ENCODE data around the gene SMARCA2. TPM values are rescaled to one million over a fixed set of nuclear protein-coding genes. Genes with fewer than 3 reads are reported as not detected.

SMARCA2 gene
- total RNA-seq, 2 donors from 2014 or later, result 244 to 296 TPM

GRCh38 chr9:2241461-2241835 is 226.3 kb downstream of the SMARCA2 start:
- no peak for DNase-seq
- Mint-ChIP-seq H3K27ac (no peak overlapping the region), H3K4me3 (peak overlapping the region; percentile 89), H3K27me3 (peaks cover 15% of the 10 kb centered on the region), H3K36me3 (ENCODE audit: low read depth) (no peaks in the 10 kb centered on the region), H3K4me1 (peaks cover 13% of the 10 kb centered on the region)
- peak; percentile 38 for ATAC-seq
- no peaks in the 10 kb centered on the region for H3K9me3 ChIP-seq (ENCODE audit: control insufficient read depth, low read length, poor library complexity, severe bottlenecking)

GRCh38 chr9:2241836-2242741 is 226.9 kb downstream of the SMARCA2 start:
- DNase-seq (peak; percentile 19 to 41 (median 38)), ATAC-seq (peak; percentile 94)
- no peaks in the 10 kb centered on the region for H3K9me3 ChIP-seq (ENCODE audit: control insufficient read depth, low read length, poor library complexity, severe bottlenecking)
- Mint-ChIP-seq H3K27me3 (peaks cover 15% of the 10 kb centered on the region), H3K4me3 (peak overlapping the region; percentile 89), H3K36me3 (ENCODE audit: low read depth) (peaks cover 2% of the 10 kb centered on the region), H3K4me1 (peaks cover 13% of the 10 kb centered on the region), H3K27ac (peak overlapping the region; percentile 68)

GRCh38 chr9:2242831-2243330 is 227.7 kb downstream of the SMARCA2 start:
- Mint-ChIP-seq H3K4me1 (peaks cover 13% of the 10 kb centered on the region), H3K4me3 (peak overlapping the region; percentile 89), H3K27me3 (peaks cover 19% of the 10 kb centered on the region), H3K27ac (peak overlapping the region; percentile 68), H3K36me3 (ENCODE audit: low read depth) (peaks cover 2% of the 10 kb centered on the region)
- DNase-seq (no peak), ATAC-seq (no peak)
- no peaks in the 10 kb centered on the region for H3K9me3 ChIP-seq (ENCODE audit: control insufficient read depth, low read length, poor library complexity, severe bottlenecking)

All from T-helper 17 cell (primary cell).